Glutamatergic neuron (in vitro differentiated cells): ENCODE measurements around the gene TMEM59L. TPM values are rescaled to one million over a fixed set of nuclear protein-coding genes. Genes with fewer than 3 reads are reported as not detected.

Experiments
- DNase-seq: peaks from one replicate; pipeline ENCODE4 v3.0.0; 2022
- H3K27ac Mint-ChIP-seq: one replicate; pipeline ENCODE4 v1.8.0; 2020; ENCODE audit warnings: mild to moderate bottlenecking, mixed read lengths, inconsistent platforms; ENCODE audit not compliant: unreplicated experiment
- H3K27me3 Mint-ChIP-seq: one replicate; pipeline ENCODE4 v1.8.0; 2020; ENCODE audit warnings: mild to moderate bottlenecking, moderate library complexity, mixed read lengths, inconsistent platforms; ENCODE audit not compliant: unreplicated experiment
- H3K36me3 Mint-ChIP-seq: one replicate; pipeline ENCODE4 v1.8.0; 2020; ENCODE audit warnings: mild to moderate bottlenecking, mixed read lengths, inconsistent platforms; ENCODE audit not compliant: unreplicated experiment
- H3K4me1 Mint-ChIP-seq: one replicate; pipeline ENCODE4 v1.8.0; 2020; ENCODE audit warnings: mild to moderate bottlenecking, low read depth, mixed read lengths, inconsistent platforms; ENCODE audit not compliant: unreplicated experiment
- H3K4me3 Mint-ChIP-seq: one replicate; pipeline ENCODE4 v1.8.0; 2020; ENCODE audit warnings: mild to moderate bottlenecking, mixed read lengths, inconsistent platforms; ENCODE audit not compliant: unreplicated experiment
- H3K9me3 Mint-ChIP-seq: one replicate; pipeline ENCODE4 v1.8.0; 2020; ENCODE audit warnings: mild to moderate bottlenecking, moderate library complexity, mixed read lengths, inconsistent platforms; ENCODE audit not compliant: unreplicated experiment
- total RNA-seq: library from RNA; stranded (reverse); fragmentation: NEBNext Ultra II Directional; extraction: Animal tissue kit (Norgen Biotek cat#: 25700); gene quantifications from one replicate; pipeline ENCODE4 v1.2.1, GENCODE V29; 2021; ENCODE audit not compliant: unreplicated experiment
- TF ChIP-seq, protein P1 (sequence below): fragments of 200-600 bp; sonication (generic); IDR thresholded peaks from one replicate; pipeline ENCODE4 v1.5.0; 2021; ENCODE audit not compliant: partially characterized antibody, unreplicated experiment

The TMEM59L gene
- total RNA-seq, 1 donor from 2014 or later = 92.3 TPM

DNA sequence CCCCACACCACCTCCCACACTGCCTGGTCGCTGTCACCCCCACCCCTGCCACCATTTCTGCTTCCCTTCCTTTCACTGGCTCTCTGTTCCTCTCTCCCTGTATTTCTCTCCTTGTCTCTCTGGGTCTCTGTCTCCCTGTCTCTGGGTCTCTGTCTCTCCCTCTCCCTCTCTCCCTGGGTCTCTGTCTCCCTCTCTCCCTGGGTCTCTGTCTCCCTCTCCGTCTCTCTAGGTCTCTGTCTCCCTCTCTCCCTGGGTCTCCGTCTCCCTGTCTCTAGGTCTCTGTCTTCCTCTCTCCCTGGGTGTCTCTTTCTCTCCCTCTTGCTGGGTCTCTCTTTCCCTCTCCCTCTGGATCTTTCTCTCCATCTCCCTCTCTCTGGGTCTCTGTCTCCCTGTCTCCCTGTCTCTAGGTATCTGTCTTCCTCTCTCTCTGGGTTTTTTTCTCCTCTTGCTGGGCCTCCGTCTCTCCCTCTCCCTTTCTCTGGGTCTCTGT is 45.7 kb downstream of the TMEM59L start:
- Mint-ChIP-seq H3K4me3 (no peak overlapping the region), H3K27ac (peak overlapping the region; percentile 6), H3K9me3 (peaks cover 7% of the 10 kb centered on the region), H3K36me3 (peaks cover 6% of the 10 kb centered on the region), H3K27me3 (peaks cover 19% of the 10 kb centered on the region), H3K4me1 (peaks cover 19% of the 10 kb centered on the region)
- no peak for DNase-seq
- TF ChIP-seq, protein P1, sequence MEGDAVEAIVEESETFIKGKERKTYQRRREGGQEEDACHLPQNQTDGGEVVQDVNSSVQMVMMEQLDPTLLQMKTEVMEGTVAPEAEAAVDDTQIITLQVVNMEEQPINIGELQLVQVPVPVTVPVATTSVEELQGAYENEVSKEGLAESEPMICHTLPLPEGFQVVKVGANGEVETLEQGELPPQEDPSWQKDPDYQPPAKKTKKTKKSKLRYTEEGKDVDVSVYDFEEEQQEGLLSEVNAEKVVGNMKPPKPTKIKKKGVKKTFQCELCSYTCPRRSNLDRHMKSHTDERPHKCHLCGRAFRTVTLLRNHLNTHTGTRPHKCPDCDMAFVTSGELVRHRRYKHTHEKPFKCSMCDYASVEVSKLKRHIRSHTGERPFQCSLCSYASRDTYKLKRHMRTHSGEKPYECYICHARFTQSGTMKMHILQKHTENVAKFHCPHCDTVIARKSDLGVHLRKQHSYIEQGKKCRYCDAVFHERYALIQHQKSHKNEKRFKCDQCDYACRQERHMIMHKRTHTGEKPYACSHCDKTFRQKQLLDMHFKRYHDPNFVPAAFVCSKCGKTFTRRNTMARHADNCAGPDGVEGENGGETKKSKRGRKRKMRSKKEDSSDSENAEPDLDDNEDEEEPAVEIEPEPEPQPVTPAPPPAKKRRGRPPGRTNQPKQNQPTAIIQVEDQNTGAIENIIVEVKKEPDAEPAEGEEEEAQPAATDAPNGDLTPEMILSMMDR = no peak

DNA sequence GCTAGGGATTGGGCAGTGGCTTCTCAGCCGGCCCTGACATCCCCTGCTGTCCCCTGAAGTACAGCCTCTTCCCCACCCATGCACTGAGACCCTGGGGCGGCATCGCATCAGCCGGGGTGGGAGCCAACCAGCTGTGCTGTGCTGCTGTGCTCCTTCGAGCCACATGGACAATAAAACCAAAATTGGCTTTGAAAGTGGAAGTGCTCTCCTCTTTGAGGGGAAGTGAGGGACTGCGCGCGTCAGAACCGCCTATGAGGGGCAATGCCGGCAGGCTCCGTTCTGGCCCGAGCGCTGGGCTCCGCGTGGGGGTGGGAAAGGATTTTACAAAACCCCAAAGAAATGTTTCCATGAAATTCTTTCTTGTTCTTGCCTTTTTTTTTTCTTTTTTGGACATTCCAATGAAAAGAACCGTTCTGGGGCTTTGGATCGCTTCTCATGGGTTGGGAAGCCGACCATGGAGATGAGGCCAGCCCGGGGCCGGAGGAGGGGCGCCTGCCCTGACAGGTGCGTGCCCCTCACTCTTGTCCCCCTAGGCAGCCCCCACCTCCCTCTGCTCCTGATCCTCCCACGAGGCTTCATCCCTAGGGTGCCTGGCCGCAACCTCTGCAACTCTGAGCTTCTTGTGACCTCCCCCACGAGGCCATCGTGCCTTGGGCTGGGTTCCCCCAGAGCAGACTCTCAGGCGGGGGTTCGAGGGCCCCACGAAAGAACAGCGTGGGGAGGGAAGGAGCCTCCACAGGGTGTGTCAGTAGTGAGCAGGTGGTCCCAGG is 46.8 kb downstream of the TMEM59L start:
- H3K36me3 Mint-ChIP-seq = peaks cover 6% of the 10 kb centered on the region
- H3K27me3 Mint-ChIP-seq = peaks cover 17% of the 10 kb centered on the region
- TF ChIP-seq, protein P1 = no peak
- H3K9me3 Mint-ChIP-seq = peaks cover 7% of the 10 kb centered on the region
- H3K27ac Mint-ChIP-seq = no peak overlapping the region
- H3K4me1 Mint-ChIP-seq = peaks cover 20% of the 10 kb centered on the region
- DNase-seq = no peak
- no peak overlapping the region for H3K4me3 Mint-ChIP-seq

DNA sequence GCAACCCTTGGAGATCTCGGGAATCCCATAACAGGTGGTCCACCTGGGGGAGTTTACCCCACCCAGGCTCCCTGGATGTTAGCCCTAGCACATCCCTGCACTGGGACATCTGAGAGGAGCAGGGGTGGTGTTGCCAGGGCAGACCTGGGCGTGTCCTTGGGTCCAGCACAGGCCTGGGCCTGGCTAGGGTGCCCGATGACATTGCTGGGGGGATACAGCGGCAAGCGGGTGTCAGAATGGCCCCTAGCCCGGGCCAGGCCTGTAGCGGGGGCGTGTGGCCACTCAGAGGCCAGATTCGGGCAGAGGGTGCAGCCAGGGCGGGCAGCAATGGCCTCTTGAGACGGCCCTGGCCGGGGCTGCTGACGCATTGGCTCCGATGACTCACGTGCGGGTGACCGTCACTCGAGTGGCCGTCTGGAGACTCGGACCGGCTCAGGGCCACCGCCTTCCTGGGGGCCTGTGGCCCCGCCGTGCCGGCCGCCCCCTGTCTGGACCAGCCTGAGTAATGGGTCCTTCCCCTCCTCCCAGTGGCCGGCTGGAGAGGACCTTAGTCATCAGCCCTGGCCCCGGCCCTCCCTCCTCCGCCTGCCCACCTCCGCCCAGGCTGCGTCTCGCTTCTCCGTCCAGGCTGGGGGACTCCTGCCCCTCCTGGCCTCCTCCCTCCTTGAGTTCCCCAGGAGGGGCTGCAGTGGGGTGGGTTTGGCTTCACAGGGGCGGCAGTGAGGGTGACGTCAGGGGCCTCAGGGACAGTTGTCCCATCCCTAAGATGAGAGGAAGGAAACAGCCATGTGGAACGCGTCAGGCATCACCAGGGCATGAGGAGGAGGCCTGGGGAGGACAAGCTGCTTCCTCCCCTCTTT is 47.6 kb downstream of the TMEM59L start:
- H3K36me3 Mint-ChIP-seq = peaks cover 6% of the 10 kb centered on the region
- H3K27me3 Mint-ChIP-seq = peaks cover 13% of the 10 kb centered on the region
- peaks cover 20% of the 10 kb centered on the region for H3K4me1 Mint-ChIP-seq
- no peak overlapping the region for H3K27ac Mint-ChIP-seq
- no peak for DNase-seq
- H3K9me3 Mint-ChIP-seq = peaks cover 7% of the 10 kb centered on the region
- TF ChIP-seq, protein P1 = no peak
- H3K4me3 Mint-ChIP-seq = no peak overlapping the region

DNA sequence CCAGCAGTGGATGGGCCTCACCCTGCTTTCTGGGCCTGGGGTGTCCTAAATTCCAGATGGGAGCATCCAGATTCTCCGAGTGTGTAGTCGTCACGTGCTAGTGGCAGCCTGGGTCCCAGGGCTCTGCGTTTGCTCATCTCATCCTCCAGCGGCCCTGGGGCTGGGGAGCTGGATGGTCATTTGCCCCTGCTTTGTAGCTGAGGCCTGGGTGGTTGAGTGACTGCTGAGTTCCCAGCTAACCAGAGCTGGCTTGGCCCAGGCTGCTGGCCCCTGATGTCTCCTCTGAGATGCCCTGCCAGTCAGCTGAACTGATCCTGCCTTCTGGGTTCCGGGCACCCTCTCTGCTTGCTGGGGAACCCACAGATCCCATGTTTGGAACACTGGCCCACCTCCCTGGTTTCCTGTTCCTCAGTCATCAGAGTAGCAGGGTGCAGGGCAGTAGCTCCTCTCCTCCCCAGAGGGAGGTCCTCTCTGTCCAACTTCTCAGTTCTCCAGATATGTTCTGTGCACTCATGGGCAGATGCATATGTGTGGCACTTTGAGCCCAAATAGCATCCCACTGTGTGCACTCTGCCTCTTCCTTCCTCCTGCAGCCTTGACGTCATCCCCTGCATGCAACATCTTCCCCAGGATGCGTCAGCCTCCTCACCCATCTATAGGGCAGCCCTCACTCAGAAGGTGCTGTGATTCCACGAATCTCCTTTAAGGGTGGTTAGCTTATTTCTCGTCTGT is 48.4 kb downstream of the TMEM59L start:
- Mint-ChIP-seq H3K27me3 (peaks cover 13% of the 10 kb centered on the region), H3K4me1 (peaks cover 20% of the 10 kb centered on the region), H3K27ac (no peak overlapping the region), H3K36me3 (peaks cover 6% of the 10 kb centered on the region), H3K4me3 (no peak overlapping the region), H3K9me3 (peaks cover 7% of the 10 kb centered on the region)
- TF ChIP-seq, protein P1 = no peak
- DNase-seq = no peak
